ENCODE data around the gene MBNL2. TPM values are rescaled to one million over a fixed set of nuclear protein-coding genes. Genes with fewer than 3 reads are reported as not detected.

MBNL2 gene
- total RNA-seq, 2 donors from 2014 or later = 47.5 to 50.8 TPM

- 52 to 59% methylated on average over 3 of the region's 3 CpGs for WGBS, 2 donors
- DNase-seq = no peak
- no peaks in the 10 kb centered on the region for H3K27me3 ChIP-seq
Measured at GRCh38 chr13:97426695-97427094, 204.6 kb downstream of the MBNL2 start.

DNA sequence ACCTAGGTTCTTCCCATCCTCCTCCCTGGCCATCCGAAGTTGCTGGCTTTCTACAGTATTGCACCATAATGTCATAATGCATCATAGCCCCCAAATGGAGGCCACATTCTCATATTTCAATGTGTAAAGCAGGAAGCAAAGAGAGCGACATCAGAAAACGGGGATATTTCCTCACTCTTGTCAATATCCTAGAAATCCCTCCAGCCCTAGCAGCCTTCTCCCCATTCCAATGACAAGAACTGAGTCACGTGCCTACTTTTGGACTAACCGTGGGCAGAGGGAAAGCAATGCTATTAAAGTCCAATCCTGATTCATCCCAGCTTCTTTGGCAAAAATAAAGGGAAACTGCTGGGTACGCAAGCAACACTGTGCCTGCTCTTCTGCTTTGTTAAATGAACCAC, 207.5 kb downstream of the MBNL2 start:
- no peak overlapping the region for H3K4me3 ChIP-seq
- intact Hi-C loops (cut with DNase I) = no loop called here

More at GRCh38 chr13:97426695-97427094, 204.6 kb downstream of the MBNL2 start:
- Histone ChIP-seq H3K36me3 (replicated peaks in 1 of 2; ENCODE audit: insufficient read depth in 1 of 2, low read depth in 2 of 2) (no peaks in the 10 kb centered on the region), H3K27ac (no peak overlapping the region), H3K4me1 (peaks cover 5% of the 10 kb centered on the region), H3K9me3 (no peaks in the 10 kb centered on the region), H3K4me3 (no peak overlapping the region)
- intact Hi-C loops (cut with DNase I) = no loop called here
- ATAC-seq = no peak
- TF ChIP-seq, protein P1, sequence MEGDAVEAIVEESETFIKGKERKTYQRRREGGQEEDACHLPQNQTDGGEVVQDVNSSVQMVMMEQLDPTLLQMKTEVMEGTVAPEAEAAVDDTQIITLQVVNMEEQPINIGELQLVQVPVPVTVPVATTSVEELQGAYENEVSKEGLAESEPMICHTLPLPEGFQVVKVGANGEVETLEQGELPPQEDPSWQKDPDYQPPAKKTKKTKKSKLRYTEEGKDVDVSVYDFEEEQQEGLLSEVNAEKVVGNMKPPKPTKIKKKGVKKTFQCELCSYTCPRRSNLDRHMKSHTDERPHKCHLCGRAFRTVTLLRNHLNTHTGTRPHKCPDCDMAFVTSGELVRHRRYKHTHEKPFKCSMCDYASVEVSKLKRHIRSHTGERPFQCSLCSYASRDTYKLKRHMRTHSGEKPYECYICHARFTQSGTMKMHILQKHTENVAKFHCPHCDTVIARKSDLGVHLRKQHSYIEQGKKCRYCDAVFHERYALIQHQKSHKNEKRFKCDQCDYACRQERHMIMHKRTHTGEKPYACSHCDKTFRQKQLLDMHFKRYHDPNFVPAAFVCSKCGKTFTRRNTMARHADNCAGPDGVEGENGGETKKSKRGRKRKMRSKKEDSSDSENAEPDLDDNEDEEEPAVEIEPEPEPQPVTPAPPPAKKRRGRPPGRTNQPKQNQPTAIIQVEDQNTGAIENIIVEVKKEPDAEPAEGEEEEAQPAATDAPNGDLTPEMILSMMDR (IDR thresholded peaks at IDR 0.05) = no peak
- no peak for TF ChIP-seq POLR2A (IDR thresholded peaks at IDR 0.05)

DNA sequence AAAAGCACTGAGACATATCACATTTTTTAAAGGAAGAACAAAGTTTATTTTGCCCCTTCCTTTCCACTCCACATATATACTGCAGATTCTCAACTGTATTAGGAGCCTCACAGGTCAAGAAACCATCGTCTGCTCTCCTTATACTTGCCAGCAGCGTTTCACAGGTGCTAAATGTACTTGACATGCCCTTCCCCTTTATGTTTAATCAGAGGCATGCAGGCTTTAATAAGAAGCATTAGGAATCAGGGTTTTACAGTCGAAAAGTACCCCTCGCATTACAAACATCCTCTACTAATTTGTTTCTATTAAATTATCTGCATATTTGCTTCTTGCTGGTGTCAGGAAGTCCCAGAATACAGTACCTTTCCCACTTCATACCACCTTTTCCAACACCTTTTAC, 208.2 kb downstream of the MBNL2 start:
- Histone ChIP-seq H3K4me3 (no peak overlapping the region), H3K9me3 (no peaks in the 10 kb centered on the region), H3K27me3 (no peaks in the 10 kb centered on the region), H3K4me1 (no peaks in the 10 kb centered on the region), H3K27ac (no peak overlapping the region), H3K36me3 (replicated peaks in 1 of 2; ENCODE audit: insufficient read depth in 1 of 2, low read depth in 2 of 2) (no peaks in the 10 kb centered on the region)
- DNase-seq = no peak
- 68 to 75% methylated on average over 4 of the region's 4 CpGs for WGBS, 2 donors
- no peak for ATAC-seq
- intact Hi-C loops (cut with DNase I) = no loop called here
- no peak for TF ChIP-seq POLR2A (IDR thresholded peaks at IDR 0.05)
- TF ChIP-seq, protein P1 (IDR thresholded peaks at IDR 0.05) = no peak

More for the DNA sequence above, 207.5 kb downstream of the MBNL2 start:
- no peak overlapping the region for H3K27ac ChIP-seq
- TF ChIP-seq, protein P1 (IDR thresholded peaks at IDR 0.05) = no peak
- TF ChIP-seq POLR2A (IDR thresholded peaks at IDR 0.05) = no peak
- H3K9me3 ChIP-seq = no peaks in the 10 kb centered on the region
- H3K4me1 ChIP-seq = no peaks in the 10 kb centered on the region
- ATAC-seq (no peak), DNase-seq (no peak)
- no peaks in the 10 kb centered on the region for H3K27me3 ChIP-seq
- no peaks in the 10 kb centered on the region for H3K36me3 ChIP-seq (replicated peaks in 1 of 2; ENCODE audit: insufficient read depth in 1 of 2, low read depth in 2 of 2)
- WGBS, 2 donors = 73 to 74% methylated on average over 6 of the region's 6 CpGs

DNA sequence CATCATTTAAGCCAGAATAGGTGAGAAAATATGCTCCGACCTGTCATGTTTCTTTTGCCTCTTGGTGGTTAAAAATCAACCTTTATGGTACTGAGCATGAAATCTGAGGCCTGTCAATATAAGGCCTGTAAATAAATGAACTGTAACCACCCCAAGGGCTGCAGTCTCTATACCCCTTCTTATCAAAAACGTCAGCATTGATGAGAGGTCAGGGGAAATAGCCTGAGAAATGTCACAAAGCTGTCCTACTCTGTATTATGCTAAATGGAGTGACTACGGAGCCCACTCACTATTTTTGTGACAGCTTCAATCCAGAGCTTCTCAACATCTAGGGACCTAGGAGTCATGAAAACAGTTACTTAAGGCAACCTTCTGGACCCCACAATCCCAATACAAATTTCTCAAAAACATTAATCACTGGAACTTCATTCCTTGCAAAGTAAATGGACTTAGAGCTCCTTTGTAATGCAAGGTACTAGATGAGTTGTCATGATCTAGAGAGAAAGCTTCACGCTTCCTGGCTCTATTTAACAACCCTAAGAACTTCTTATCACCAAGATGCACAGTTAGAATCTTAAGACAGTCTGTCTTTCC, 209.1 kb downstream of the MBNL2 start:
- Histone ChIP-seq H3K36me3 (replicated peaks in 1 of 2; ENCODE audit: insufficient read depth in 1 of 2, low read depth in 2 of 2) (no peaks in the 10 kb centered on the region), H3K27ac (no peak overlapping the region), H3K9me3 (no peaks in the 10 kb centered on the region), H3K27me3 (no peaks in the 10 kb centered on the region), H3K4me1 (no peaks in the 10 kb centered on the region), H3K4me3 (no peak overlapping the region)
- ATAC-seq (no peak), DNase-seq (no peak)
- WGBS, 2 donors = 74 to 80% methylated on average over 4 of the region's 4 CpGs
- TF ChIP-seq POLR2A (IDR thresholded peaks at IDR 0.05) = no peak
- TF ChIP-seq, protein P1 (IDR thresholded peaks at IDR 0.05) = no peak
- intact Hi-C loops (cut with DNase I) = no loop called here
